Liver (tissue), 9 donors: ENCODE measurements around the gene TSPO2. TPM values are rescaled to one million over a fixed set of nuclear protein-coding genes. Genes with fewer than 3 reads are reported as not detected.

ENCODE experiments used
- DNase-seq: peaks from one replicate; pipeline ENCODE4 v3.0.0-alpha.2; 2017; ENCODE audit warnings: low spot score
- H3K27ac ChIP-seq, 2 donors: one replicate each; pipeline ENCODE4 v1.7.0; 2013; ENCODE audit warnings: inconsistent platforms in 2 of 2, low read length in 2 of 2, control low read depth in 1 of 2, low read depth in 1 of 2, mild to moderate bottlenecking in 1 of 2
- H3K27me3 ChIP-seq, 4 donors: one replicate each; pipeline versions ENCODE4 v1.6.1 to v1.7.0; 2013; ENCODE audit warnings: low read length in 3 of 4, inconsistent platforms in 1 of 4, mild to moderate bottlenecking in 1 of 4, moderate library complexity in 1 of 4; ENCODE audit not compliant: control insufficient read depth in 4 of 4, insufficient read depth in 4 of 4
- H3K36me3 ChIP-seq, 4 donors: one replicate each; pipeline versions ENCODE4 v1.6.1 to v1.7.0; 2013; ENCODE audit warnings: low read length in 3 of 4, mild to moderate bottlenecking in 3 of 4, low read depth in 1 of 4, moderate library complexity in 1 of 4; ENCODE audit not compliant: control insufficient read depth in 4 of 4, insufficient read depth in 3 of 4
- H3K4me1 ChIP-seq, 4 donors: one replicate each; pipeline versions ENCODE4 v1.6.1 to v1.7.0; 2013; ENCODE audit warnings: low read length in 3 of 4, mild to moderate bottlenecking in 3 of 4, moderate library complexity in 1 of 4; ENCODE audit not compliant: control insufficient read depth in 4 of 4, insufficient read depth in 4 of 4
- H3K4me3 ChIP-seq, 3 donors: one replicate each; pipeline versions ENCODE4 v1.6.1 to v1.7.0; 2013; ENCODE audit warnings: low read length in 3 of 3, control low read depth in 1 of 3, low read depth in 1 of 3, mild to moderate bottlenecking in 1 of 3
- H3K9ac ChIP-seq, 2 donors: one replicate each; pipeline ENCODE4 v1.7.0; 2013; ENCODE audit warnings: low read length in 2 of 2, mild to moderate bottlenecking in 2 of 2, moderate library complexity in 2 of 2, control low read depth in 1 of 2, low read depth in 1 of 2
- H3K9me3 ChIP-seq, 4 donors: one replicate each; pipeline versions ENCODE4 v1.6.1 to v1.7.0; 2013; ENCODE audit warnings: low read length in 3 of 4; ENCODE audit not compliant: control insufficient read depth in 4 of 4
- ATF3 ChIP-seq: IDR thresholded peaks from 2 replicates; pipeline ENCODE4 v1.6.1; 2016; ENCODE audit warnings: antibody characterized with exemption
- CTCF ChIP-seq: fragments of 150-350 bp; IDR thresholded peaks from 2 replicates; pipeline ENCODE4 v1.5.1; 2017; ENCODE audit warnings: improper control_type of control experiment, low read depth, low read length; ENCODE audit not compliant: missing input control
- EGR1 ChIP-seq, 2 donors: IDR thresholded peaks; 2 replicates each; pipeline ENCODE4 v1.6.1; 2016 to 2018; ENCODE audit warnings: antibody characterized with exemption in 2 of 2, low read depth in 2 of 2
- FOXA1 ChIP-seq: IDR thresholded peaks from 2 replicates; pipeline ENCODE4 v1.6.1; 2016; ENCODE audit warnings: antibody characterized with exemption
- FOXA2 ChIP-seq: IDR thresholded peaks from 2 replicates; pipeline ENCODE4 v1.6.1; 2016; ENCODE audit warnings: antibody characterized with exemption
- GABPA ChIP-seq, 2 donors: IDR thresholded peaks in 1 of 2; conservative IDR thresholded peaks in 1 of 2; 2 replicates each; pipeline ENCODE4 v1.6.1; 2016; ENCODE audit warnings: antibody characterized with exemption in 2 of 2, mild to moderate bottlenecking in 1 of 2, moderate library complexity in 1 of 2
- HNF4A ChIP-seq, 2 donors: conservative IDR thresholded peaks; 2 replicates each; pipeline ENCODE4 v1.6.1; 2016; ENCODE audit warnings: antibody characterized with exemption in 2 of 2, mild to moderate bottlenecking in 2 of 2
- HNF4G ChIP-seq: IDR thresholded peaks from 2 replicates; pipeline ENCODE4 v1.6.1; 2016; ENCODE audit warnings: antibody characterized with exemption
- JUND ChIP-seq, 2 donors: IDR thresholded peaks; 2 replicates each; pipeline ENCODE4 v1.6.1; 2016; ENCODE audit warnings: antibody characterized with exemption in 2 of 2
- MAX ChIP-seq: IDR thresholded peaks from 2 replicates; pipeline ENCODE4 v1.6.1; 2016; ENCODE audit warnings: antibody characterized with exemption
- NR2F2 ChIP-seq: IDR thresholded peaks from 2 replicates; pipeline ENCODE4 v1.6.1; 2016; ENCODE audit warnings: antibody characterized with exemption
- RAD21 ChIP-seq, 2 donors: IDR thresholded peaks; 2 replicates each; pipeline ENCODE4 v1.6.1; 2016; ENCODE audit warnings: antibody characterized with exemption in 2 of 2, mild to moderate bottlenecking in 2 of 2
- REST ChIP-seq: IDR thresholded peaks from 2 replicates; pipeline ENCODE4 v1.6.1; 2016; ENCODE audit warnings: antibody characterized with exemption, mild to moderate bottlenecking
- RXRA ChIP-seq, 2 donors: IDR thresholded peaks; 2 replicates each; pipeline ENCODE4 v1.6.1; 2017 to 2018; ENCODE audit warnings: antibody characterized with exemption in 2 of 2, mild to moderate bottlenecking in 1 of 2
- SP1 ChIP-seq: IDR thresholded peaks from 2 replicates; pipeline ENCODE4 v1.6.1; 2018; ENCODE audit warnings: antibody characterized with exemption, mild to moderate bottlenecking
- TAF1 ChIP-seq: conservative IDR thresholded peaks from 2 replicates; pipeline ENCODE4 v1.6.1; 2016; ENCODE audit warnings: antibody characterized with exemption, mild to moderate bottlenecking
- YY1 ChIP-seq: IDR thresholded peaks from 2 replicates; pipeline ENCODE4 v1.6.1; 2016; ENCODE audit warnings: antibody characterized with exemption, mild to moderate bottlenecking
- ZBTB33 ChIP-seq: IDR thresholded peaks from 2 replicates; pipeline ENCODE4 v1.6.1; 2016; ENCODE audit warnings: antibody characterized with exemption
- WGBS: extraction: QIAGEN DNeasy Blood & Tissue Kit; methylation state at CpG from one replicate; pipeline ENCODE4 v1.1.7; 2013; 5-methylcytosine and 5-hydroxymethylcytosine counted together
- polyA plus RNA-seq, 2 donors: library from polyadenylated mRNA; stranded (reverse) in 1 of 2; unstranded in 1 of 2; fragments of 200-250 nt in 1 of 2; fragments of >200 nt in 1 of 2; fragmentation: Nextera tagmentation in 1 of 2; extraction: Ambion mirVana in 1 of 2; gene quantifications; one replicate each; pipeline versions ENCODE4 v1.2.1 to v1.2.3, GENCODE V29; 2013 to 2015
- total RNA-seq, 2 donors: library from RNA; depleted of rRNA; stranded (reverse); fragments of >200 nt; gene quantifications; one replicate each; pipeline ENCODE4 v1.2.3, GENCODE V29; 2014
- donor health status: healthy.
- donor health status: healthy.
- donor health status: healthy.
- donor health status: healthy.
- donor health status: healthy.

TSPO2 gene
- total and polyA plus RNA-seq, 4 donors, result 0.25 to 64.9 (median 0.43) TPM

GRCh38 chr6:41053041-41053440 is 10.8 kb downstream of the TSPO2 start, which contains the start of gene APOBEC2:
Gene APOBEC2 (plus strand): TSS chr6:41053202. CDS start chr6:41053348, 146 bp downstream.
- no peak within 1 kb of the TSS for H3K4me3 ChIP-seq
- DNase-seq, result peak; percentile 29
- H3K27me3 ChIP-seq, result no peaks in the 10 kb centered on the region
- H3K9ac ChIP-seq, result no peak within 1 kb of the TSS
- 92% methylated on average over 5 of the region's 5 CpGs for WGBS
- H3K4me1 ChIP-seq, result no peaks in the 10 kb centered on the region
- H3K27ac ChIP-seq, result no peak within 1 kb of the TSS
- no peaks in the 10 kb centered on the region for H3K9me3 ChIP-seq
- no peak for TF ChIP-seq FOXA2
- TF ChIP-seq CTCF, result no peak
- TF ChIP-seq SP1, result no peak
- no peak for TF ChIP-seq MAX
- H3K36me3 ChIP-seq, result peaks cover 0 to 2% (median 1%) of the 10 kb centered on the region in 4 donors

- peak; percentile 27 for DNase-seq
- TF ChIP-seq TAF1 (no peak), CTCF (no peak), HNF4G (no peak), FOXA1 (no peak), YY1 (no peak), FOXA2 (no peak), SP1 (no peak), NR2F2 (no peak), MAX (no peak), ZBTB33 (no peak), GABPA (IDR thresholded peaks at IDR 0.05 in 1 of 2, conservative IDR thresholded peaks at IDR 0.05 in 1 of 2) (no peak), ATF3 (no peak), EGR1 (IDR thresholded peaks at IDR 0.05; ENCODE audit: low read depth in 2 of 2) (no peak), JUND (IDR thresholded peaks at IDR 0.05) (no peak), RAD21 (IDR thresholded peaks at IDR 0.05) (no peak), RXRA (IDR thresholded peaks at IDR 0.05) (no peak), REST (no peak), HNF4A (conservative IDR thresholded peaks at IDR 0.05) (no peak)
- H3K9me3 ChIP-seq, result no peaks in the 10 kb centered on the region
- H3K27ac ChIP-seq, result no peak overlapping the region
- no peaks in the 10 kb centered on the region for H3K27me3 ChIP-seq
- no peaks in the 10 kb centered on the region for H3K4me1 ChIP-seq
- peaks cover 0 to 2% (median 1%) of the 10 kb centered on the region in 4 donors for H3K36me3 ChIP-seq
- H3K9ac ChIP-seq, result no peak overlapping the region
- no peak overlapping the region for H3K4me3 ChIP-seq
- 96% methylated on average over 3 of the region's 3 CpGs for WGBS
Measured at GRCh38 chr6:41054511-41054910, 12.2 kb downstream of the TSPO2 start.
